ENCODE data around the gene TSPOAP1. TPM values are rescaled to one million over a fixed set of nuclear protein-coding genes. Genes with fewer than 3 reads are reported as not detected.

TSPOAP1 gene
- total RNA-seq, 2 donors from 2014 or later: 22.6 to 26.3 TPM

DNA sequence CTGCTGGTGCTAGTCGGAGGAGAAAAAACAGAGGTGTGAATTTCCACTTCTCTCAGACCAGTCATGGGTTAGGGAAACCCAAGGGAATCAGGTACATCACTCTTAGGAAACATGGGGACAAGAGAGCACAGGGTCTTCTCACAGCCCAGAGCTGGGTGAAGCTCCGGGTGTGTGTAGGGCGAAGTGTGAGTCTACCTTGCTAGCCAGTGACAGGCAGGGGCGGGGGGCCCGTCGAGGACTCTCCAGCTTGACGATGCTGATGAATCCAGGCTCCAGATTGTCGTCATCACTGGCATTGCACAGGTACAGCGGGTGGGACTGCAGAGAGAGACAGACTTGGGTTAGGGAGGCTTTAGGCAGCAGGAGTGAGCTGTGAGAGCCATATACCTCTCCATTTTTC is 42.1 kb upstream of the TSPOAP1 start:
- no peak for ATAC-seq (ENCODE audit: insufficient number of reproducible peaks, low FRiP score, low read depth)
- DNase-seq (ENCODE audit: low spot score): no peak
- TF ChIP-seq, protein P1, sequence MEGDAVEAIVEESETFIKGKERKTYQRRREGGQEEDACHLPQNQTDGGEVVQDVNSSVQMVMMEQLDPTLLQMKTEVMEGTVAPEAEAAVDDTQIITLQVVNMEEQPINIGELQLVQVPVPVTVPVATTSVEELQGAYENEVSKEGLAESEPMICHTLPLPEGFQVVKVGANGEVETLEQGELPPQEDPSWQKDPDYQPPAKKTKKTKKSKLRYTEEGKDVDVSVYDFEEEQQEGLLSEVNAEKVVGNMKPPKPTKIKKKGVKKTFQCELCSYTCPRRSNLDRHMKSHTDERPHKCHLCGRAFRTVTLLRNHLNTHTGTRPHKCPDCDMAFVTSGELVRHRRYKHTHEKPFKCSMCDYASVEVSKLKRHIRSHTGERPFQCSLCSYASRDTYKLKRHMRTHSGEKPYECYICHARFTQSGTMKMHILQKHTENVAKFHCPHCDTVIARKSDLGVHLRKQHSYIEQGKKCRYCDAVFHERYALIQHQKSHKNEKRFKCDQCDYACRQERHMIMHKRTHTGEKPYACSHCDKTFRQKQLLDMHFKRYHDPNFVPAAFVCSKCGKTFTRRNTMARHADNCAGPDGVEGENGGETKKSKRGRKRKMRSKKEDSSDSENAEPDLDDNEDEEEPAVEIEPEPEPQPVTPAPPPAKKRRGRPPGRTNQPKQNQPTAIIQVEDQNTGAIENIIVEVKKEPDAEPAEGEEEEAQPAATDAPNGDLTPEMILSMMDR (IDR thresholded peaks at IDR 0.05): no peak
- Histone ChIP-seq H3K27ac (no peak overlapping the region), H3K36me3 (no peaks in the 10 kb centered on the region), H3K9me3 (no peaks in the 10 kb centered on the region), H3K27me3 (replicated peaks; ENCODE audit: insufficient read depth) (no peaks in the 10 kb centered on the region), H3K4me1 (ENCODE audit: control insufficient read depth in 1 of 2, low read depth in 2 of 2) (no peaks in the 10 kb centered on the region), H3K4me3 (no peak overlapping the region)

DNA sequence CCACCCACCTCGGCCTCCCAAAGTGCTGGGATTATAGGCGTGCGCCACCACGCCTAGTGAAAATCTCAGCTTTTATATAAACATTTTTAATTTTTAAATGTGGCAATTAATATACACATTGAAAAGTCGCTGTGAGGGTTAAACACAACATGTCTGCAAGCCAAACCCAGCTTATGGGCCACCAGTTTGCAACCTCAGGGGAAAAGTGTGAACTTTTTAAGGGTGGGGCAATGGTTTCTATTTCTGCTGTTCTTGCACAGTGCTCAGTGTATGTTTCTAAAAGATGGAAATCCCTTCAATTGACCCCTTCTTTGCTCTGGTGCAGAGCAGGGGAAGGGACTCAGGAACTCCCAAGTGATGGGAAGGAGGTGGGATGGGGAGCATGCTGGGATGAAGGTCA is 41.7 kb upstream of the TSPOAP1 start:
- H3K27me3 ChIP-seq (replicated peaks; ENCODE audit: insufficient read depth): no peaks in the 10 kb centered on the region
- DNase-seq (ENCODE audit: low spot score) (no peak), ATAC-seq (ENCODE audit: insufficient number of reproducible peaks, low FRiP score, low read depth) (no peak)
- H3K4me3 ChIP-seq: no peak overlapping the region
- TF ChIP-seq, protein P1 (IDR thresholded peaks at IDR 0.05): no peak
- H3K27ac ChIP-seq: no peak overlapping the region
- H3K9me3 ChIP-seq: no peaks in the 10 kb centered on the region
- H3K4me1 ChIP-seq (ENCODE audit: control insufficient read depth in 1 of 2, low read depth in 2 of 2): no peaks in the 10 kb centered on the region
- no peaks in the 10 kb centered on the region for H3K36me3 ChIP-seq

GRCh38 chr17:58369214-58370031 is 40.8 kb upstream of the TSPOAP1 start:
- Histone ChIP-seq H3K27ac (no peak overlapping the region), H3K4me1 (ENCODE audit: control insufficient read depth in 1 of 2, low read depth in 2 of 2) (no peaks in the 10 kb centered on the region), H3K36me3 (no peaks in the 10 kb centered on the region), H3K4me3 (no peak overlapping the region), H3K9me3 (no peaks in the 10 kb centered on the region), H3K27me3 (replicated peaks; ENCODE audit: insufficient read depth) (no peaks in the 10 kb centered on the region)
- no peak for ATAC-seq (ENCODE audit: insufficient number of reproducible peaks, low FRiP score, low read depth)
- TF ChIP-seq, protein P1 (IDR thresholded peaks at IDR 0.05): no peak
- DNase-seq (ENCODE audit: low spot score): no peak

DNA sequence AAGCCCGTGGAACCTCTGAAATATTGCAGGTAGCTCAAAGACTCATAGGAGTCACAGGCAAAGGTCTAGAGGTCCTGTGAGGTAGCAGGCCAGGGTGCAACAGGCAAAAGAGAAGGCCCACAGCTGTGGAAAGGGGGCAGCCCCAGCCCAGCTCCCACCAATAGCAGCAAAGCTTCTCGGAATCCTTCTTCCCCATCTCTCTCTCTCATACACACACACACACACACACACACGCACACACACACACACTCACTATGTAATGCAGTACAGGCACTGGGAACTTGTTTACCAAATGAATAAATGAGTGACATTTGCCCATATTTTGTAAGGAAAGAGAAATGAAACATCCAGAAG is 40.2 kb upstream of the TSPOAP1 start:
- TF ChIP-seq, protein P1 (IDR thresholded peaks at IDR 0.05): no peak
- no peak for DNase-seq (ENCODE audit: low spot score)
- Histone ChIP-seq H3K36me3 (no peaks in the 10 kb centered on the region), H3K4me3 (no peak overlapping the region), H3K27ac (no peak overlapping the region), H3K4me1 (ENCODE audit: control insufficient read depth in 1 of 2, low read depth in 2 of 2) (no peaks in the 10 kb centered on the region), H3K9me3 (no peaks in the 10 kb centered on the region), H3K27me3 (replicated peaks; ENCODE audit: insufficient read depth) (no peaks in the 10 kb centered on the region)
- no peak for ATAC-seq (ENCODE audit: insufficient number of reproducible peaks, low FRiP score, low read depth)

GRCh38 chr17:58367461-58367860 is 38.9 kb upstream of the TSPOAP1 start:
- DNase-seq (ENCODE audit: low spot score) (no peak), ATAC-seq (ENCODE audit: insufficient number of reproducible peaks, low FRiP score, low read depth) (no peak)
- TF ChIP-seq, protein P1 (IDR thresholded peaks at IDR 0.05): no peak
- Histone ChIP-seq H3K4me1 (ENCODE audit: control insufficient read depth in 1 of 2, low read depth in 2 of 2) (no peaks in the 10 kb centered on the region), H3K27ac (no peak overlapping the region), H3K27me3 (replicated peaks; ENCODE audit: insufficient read depth) (no peaks in the 10 kb centered on the region), H3K36me3 (no peaks in the 10 kb centered on the region), H3K4me3 (no peak overlapping the region), H3K9me3 (no peaks in the 10 kb centered on the region)
